SK-N-DZ (cell line): ENCODE results near the gene MAP7.

ENCODE experiments used
- DNase-seq: peaks from one replicate; pipeline ENCODE4 v3.0.0-alpha.2; 2015; ENCODE audit warnings: low spot score

Gene MAP7

DNA sequence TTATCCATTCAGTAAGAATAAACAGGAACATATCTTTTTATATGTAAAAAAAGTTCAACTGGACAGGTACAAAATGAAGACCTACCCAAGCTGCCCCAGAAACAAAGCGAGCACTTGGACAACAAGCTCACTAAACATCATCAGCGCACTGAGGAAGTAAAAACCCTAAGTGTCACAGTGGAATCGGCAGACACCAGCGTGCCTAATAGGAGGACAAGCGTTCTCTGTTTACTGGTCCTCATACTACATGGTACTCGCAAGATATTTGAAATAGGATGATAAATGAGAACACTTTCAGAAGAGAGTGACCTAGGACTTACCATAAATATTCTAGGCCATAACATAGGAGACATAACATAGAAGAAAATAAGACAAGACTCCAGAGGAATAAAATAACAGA, 18.2 kb downstream of the MAP7 start:
- no peak for DNase-seq

DNA sequence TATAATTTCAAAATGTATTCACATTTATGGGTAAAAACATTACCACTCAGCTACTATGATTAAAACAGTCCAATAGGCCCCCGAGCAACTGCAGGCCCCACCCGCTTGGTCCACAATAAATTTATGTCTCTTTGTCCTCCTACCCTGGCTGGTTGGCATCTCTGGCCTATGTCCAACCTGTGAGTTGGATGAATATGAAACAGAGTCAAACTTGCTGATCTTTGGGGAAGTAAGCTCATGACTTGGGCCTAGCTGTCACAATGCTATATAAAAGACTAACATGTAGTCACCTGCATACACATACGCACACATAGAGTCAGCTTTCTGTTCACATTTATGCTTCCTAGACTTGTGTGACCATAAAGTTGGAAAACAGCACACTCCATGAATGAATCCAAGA, 20.5 kb downstream of the MAP7 start:
- no peak for DNase-seq

DNA sequence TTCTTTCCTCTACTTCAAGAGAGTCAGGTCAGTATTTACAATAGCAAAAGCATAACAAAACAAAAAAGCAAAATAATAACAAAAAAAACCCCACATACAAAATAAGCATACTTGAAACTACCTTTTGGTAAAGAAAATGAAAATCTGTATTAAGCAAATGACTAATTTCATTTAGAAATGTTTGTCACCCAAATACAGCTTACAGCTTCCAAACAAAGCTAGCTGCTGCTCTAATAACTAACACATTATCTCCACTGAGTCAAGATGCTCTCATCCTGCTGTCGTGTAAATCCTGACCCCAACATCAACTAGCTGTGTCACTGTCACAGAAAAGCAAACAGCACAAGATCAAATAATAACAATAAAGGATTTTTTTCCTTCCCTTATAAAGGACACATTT, 21.7 kb downstream of the MAP7 start:
- DNase-seq = no peak

DNA sequence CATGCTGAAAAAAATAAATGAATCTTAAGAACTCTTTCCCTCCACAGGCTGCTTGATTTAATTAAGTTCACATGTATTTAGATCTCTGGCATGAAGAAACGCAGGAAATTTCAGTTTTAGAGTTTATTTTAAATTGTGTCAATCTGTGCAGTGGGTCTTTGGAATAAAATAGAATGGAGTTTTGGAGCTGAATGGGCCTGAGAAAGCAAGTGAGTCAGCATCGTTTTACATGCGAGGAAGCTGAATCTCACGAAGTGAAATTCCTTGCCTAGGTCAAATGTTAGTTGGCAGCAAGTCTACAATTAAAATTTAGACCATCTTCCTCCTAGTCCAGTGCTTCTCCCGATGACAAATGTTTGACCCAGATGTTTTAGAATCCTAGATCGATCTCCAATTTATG, 22.4 kb downstream of the MAP7 start:
- DNase-seq = no peak

DNA sequence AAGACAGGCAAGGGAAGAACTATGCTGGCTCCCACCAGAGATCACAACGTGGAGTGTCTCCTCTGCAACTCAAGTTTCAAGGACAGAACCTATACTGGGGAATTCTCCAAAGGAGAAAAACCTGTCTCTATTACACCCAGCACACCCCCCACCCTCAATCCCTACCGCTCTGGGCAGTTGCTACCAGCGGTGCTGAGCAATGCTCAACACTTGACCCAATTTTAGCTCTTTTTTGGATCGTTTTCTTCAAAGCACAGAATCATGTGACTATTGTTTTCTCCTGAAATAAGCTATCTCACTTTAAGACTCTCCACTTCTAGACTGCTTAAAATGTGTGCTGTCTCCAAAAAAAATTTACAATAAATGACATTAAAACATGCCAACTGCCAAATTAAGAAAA, 23.3 kb downstream of the MAP7 start:
- DNase-seq = no peak

DNA sequence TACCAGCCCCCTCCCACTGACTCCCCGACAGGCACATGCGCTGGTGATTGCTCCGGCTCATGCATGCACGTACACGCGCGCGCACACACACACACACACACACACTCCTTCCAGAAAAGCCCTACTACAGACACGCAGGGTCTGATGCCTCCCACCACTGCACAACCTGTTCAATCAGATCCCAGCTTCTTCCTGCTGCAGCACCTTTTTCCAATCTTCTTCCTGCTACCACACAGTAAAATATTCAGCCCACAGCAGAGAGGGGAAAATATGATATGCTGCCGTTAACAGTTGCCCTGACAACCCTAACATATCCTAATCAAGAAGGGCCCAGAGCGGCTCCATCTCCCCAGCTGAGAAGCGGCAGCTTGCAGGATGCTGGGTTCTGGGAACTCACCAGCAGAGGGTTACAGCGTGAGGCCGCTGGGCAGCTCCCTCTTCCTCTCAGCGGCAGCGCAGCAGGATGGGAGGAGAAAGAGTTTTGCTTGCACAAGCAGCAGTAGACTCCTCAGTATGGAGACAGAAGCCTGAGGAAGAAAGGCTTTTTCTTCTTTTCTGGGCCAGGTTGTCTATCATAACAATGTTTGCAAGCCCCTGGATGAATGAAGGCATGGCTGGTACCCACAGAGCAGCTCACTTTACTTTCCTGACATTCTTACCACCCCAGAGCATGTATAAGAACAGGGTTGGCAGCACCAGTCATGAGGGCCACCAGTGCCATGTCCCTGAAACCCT, 23.9 kb downstream of the MAP7 start:
- peak; percentile 81 for DNase-seq

DNA sequence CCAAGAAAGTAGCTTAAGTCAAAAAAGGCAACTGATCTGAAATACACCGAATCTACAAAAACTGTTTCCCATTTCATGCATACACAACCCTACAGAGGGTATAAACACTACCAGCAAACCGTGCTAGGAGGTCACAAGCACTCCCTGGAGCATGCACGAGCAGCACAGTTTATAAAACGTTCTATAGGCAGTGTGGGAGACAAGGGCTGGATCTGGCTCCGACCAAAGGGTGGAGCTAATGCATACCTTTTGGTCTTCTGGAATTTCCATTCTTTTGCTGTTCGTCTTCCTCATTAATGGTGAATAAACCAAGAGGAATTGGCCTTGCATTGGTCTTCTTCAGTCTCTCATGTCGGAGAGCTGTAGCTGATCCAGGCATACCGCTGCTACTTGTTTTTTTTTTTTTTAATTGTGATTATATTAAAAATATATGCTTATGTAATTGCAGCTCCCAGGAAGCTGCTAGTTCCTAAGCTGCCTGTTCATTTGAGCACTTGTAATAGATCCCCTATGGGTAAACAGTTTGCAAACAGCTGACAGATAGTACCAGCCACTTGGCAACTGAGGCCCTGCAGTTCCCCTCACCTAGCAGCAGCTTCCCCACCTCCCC, 24.5 kb downstream of the MAP7 start:
- DNase-seq = peak; percentile 49

DNA sequence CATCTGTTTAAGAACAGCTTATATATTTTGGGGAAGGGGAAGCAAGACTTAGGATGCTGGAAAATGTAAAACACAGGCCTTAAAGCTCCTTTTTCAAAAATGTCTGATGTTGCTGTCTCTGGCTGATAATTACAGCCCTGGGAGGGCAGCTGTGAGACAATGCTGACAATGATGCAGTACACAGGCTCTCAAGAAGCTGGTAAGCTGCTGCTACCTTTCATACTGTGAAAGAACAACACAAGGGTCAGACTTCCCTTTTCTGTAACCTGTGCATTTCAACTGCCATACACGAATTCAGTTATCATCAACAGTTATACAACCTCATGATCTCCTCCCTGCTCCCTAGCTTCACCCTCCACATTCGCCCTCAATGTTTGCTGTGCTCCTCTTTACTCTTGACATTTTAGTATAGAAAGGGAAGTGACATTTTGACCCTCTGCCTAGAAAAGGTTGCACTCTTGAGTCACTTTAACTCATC, 25.2 kb downstream of the MAP7 start:
- peak; percentile 41 for DNase-seq

DNA sequence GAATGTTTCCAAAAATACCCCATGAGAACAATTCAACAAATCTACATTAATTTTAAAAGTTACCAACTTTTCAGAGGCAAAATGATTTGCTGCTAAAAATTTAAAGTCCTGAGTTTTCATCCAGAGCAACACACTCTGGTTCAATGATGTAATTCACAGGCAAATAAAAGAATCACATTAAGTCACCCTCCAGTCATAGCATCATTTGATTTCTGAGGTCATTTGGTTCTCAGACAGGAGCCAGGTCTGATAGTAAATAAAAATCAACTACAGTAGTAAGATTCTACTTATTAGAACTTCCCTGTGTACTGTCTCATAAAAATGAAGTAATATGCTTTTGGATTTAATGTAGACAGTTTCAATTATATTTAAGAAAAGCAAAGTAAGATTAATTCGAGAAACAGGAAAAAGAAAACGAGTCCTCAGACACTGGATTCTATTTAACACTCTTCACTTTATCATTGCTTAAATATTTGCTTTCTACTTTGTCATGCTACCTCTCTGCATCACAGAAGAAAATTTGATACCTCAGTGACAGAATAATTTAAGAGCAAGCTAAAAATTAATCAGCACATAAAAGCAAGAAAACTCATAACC, 25.8 kb downstream of the MAP7 start:
- DNase-seq = no peak

DNA sequence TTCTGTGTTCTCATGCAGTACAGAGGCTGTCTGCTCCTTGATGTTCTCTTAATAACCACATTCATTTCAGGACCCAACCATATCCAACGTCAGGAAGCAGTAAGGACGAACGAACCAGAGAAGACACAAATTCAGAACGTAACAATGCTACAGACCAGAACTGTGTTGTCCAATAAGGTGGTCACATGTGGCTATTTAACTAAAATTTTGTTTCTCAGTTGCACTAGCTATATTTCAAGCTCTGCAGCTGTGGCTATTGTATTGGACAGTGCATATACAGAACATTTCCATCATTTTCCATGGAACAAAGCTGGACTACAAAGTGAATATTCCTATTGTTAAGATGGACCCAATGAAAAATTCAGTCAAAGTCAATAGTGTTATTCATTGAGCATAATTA, 27.0 kb downstream of the MAP7 start:
- no peak for DNase-seq

DNA sequence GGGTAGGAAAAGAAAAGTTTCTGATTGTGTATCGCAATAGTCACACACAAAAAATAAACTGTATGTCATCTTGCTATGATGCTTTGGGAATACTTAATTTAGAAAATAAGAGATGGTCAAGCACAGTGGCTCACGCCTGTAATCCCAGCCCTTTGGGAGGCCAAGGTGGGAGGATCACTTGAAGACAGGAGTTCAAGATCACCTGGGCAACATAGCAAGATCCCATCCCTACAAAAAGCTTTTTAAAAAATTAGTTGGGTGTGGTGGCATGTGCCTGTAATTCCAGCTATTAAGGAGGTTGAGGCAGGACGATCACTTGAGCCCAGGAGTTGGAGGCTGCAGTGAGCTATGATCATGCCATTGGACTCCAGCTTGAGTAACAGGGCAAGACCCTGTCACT, 27.6 kb downstream of the MAP7 start:
- no peak for DNase-seq

DNA sequence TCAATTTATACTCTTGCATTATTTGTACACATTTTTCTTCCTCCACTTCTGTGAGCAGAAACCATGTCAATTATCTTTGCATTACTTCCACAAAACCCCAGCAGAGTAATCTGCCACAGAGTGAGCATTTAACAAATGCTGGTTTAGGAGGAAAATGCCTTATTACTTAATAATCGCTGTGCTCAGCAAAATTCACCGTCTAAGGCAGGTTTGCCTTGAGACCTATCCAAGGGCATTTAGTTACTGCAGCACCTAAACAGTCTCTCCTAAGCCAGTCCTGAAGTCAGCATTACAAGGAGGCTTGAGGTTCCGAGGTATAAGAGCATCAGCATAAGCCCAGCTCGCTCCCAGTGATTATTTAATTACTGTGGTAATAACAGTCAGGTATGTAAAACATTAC, 28.3 kb downstream of the MAP7 start:
- DNase-seq = no peak

DNA sequence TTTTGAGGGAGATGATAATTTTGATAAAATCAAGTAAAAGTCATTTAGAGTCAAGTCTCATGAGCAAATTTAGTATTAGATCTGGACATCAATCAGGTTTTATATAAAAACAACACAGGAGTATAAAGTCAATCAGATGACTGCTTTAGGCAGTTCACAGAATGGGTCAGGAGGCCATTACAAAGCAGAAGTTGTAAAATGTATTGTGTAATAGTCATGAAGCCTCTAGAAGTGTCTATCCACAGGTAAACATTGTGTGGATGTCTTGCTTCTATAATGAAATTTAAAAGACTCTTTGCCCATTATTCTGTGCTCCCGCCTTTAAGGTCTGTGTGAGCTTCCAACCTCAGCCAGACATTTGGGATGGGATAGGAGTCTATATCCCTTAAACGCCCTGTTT, 28.8 kb downstream of the MAP7 start:
- DNase-seq = no peak

DNA sequence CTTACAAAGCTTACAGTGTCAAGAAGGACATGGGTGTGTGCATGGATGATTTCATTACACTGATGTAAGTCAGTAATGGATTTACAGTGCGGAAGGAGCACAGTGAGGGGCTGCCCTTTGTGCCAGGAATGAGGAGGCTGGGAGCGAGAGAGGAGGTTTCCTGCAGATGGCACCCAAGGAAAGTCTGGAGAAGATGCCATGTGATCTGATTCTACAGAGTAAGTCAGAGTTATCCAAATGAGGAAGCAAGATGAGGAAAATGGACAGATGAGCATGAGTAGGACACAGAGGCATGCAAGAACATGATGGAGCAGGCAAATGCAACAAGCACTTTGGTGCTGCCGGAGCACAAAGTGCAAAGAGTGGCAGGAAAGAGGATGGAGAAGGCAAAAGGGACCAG, 29.7 kb downstream of the MAP7 start:
- peak; percentile 13 for DNase-seq

DNA sequence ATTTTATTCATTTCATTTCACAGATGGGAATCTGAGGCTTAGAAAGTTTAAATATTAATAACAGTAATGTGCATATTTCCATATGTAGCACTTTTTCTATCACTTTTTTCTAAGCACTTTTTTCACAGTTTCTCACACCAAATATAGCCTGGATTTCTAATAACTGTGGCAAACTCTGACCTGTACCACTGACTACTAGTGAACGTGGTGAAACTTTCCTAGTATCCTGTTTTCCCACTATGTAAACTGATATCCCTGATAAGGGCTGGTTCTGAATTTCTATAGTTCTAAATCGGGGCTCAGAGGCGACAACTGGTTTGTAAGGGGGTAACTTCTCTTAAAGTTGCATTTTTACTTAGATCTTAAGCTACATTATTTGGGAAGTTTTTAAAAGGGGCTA, 32.6 kb downstream of the MAP7 start:
- no peak for DNase-seq

DNA sequence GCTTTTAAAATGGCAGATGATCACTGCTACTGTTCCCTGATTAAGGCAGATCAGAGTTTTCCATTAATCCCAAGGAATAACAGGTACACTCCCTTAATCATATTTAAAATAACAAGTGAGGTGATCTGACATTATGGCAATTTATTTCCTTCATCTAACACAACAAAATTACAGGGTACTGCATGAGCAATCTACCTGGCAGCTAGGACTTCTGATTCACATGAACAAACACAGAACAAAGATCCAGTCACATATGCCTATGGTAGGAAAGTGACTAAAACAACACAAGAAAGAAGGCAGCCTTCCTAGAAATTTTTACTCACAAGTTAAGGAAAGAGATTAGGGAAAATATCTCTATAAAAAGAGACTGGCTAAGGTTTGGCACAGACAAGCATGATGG, 33.2 kb downstream of the MAP7 start:
- no peak for DNase-seq

DNA sequence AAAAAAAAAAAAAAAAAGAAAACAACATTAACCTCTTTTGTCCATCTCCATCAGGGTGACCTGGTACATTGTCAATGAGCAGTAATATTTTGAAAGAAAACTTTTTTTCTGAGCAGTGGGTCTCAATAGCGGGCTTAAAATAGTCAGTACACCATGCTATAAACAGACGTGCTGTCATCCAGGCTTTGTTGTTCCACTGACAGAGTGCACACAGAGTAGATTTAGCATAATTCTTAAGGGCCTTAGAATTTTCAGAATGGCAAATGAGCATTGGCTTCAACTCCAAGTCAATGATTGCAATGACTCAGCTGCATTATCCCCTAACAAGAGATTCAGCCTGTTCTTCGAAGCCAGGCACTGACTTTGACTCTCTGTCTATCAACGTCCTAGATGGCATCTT, 35.6 kb downstream of the MAP7 start:
- DNase-seq = no peak

DNA sequence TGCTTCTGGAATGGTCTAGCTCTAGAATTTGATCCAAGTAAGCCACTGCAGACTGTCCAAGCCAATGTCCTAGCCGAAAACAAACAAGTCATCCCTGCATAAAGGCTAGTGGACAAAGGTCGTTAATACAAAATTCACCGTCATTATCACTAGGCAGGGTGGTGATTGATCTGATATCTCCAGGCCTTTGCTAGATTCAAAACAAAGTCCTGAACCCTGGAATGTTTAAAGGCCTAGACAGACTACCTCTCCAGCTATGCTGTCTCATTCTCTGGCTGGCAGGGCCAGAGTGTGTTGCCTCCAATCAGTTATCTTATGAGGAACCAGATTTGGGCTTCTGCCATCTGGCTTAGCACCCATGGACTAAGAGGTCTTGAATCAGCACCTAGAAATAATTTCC, 38.3 kb downstream of the MAP7 start:
- DNase-seq = no peak

DNA sequence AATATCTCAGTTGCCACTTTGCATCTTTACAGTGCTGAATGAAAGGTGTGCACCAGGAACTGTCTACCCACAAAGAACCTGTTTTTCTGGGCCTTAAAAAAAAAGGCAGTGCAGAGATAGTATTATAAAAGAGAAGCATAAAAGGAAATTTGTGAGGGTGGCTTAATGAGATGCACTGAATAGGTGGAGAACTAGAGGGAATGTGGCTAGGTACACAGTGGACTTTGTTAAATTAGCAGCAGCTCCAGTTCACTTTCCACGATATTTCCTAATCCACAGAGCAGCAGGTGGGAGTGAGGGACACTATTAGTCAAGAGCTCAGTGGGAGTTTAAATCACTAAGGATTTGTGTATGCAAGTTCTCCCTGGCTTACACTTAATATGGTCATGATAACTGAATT, 38.8 kb downstream of the MAP7 start:
- no peak for DNase-seq

DNA sequence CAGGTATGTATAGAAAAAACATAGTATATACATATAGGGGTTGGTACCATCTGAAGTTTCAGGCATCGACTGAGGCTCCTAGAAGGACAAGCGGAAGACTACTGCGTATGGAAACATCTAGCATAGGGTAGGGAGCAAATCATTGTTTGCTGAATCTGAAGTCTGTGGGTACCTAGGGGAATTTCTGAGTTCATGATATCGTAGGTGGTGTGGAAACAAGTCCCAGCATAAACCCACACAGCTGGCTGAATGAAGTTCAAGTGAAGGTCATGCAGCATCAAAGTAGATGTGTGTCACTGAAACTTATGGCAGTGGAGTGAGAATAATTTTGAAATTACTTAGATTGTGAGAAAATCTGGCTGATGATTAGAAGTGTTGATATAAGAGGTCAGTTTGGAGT, 39.4 kb downstream of the MAP7 start:
- no peak for DNase-seq

DNA sequence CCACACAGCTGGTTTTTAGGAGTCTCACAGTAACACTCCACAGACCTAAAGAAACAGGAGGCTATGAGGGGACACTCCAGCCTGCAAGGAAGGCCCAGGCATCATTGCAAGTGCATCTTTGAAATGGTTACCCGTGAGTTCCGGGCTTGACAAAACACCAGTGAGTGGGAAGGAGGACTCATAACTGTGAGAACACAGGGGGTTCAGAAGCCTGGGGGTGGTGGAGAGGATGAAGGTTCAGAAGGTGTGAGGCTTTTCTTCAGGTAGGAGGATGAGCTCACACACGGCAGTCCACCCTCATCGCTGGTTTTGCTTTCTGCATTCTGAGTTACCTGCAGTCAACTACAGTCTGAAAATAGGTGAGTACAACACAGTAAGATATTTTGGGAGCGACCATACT, 39.9 kb downstream of the MAP7 start:
- no peak for DNase-seq

DNA sequence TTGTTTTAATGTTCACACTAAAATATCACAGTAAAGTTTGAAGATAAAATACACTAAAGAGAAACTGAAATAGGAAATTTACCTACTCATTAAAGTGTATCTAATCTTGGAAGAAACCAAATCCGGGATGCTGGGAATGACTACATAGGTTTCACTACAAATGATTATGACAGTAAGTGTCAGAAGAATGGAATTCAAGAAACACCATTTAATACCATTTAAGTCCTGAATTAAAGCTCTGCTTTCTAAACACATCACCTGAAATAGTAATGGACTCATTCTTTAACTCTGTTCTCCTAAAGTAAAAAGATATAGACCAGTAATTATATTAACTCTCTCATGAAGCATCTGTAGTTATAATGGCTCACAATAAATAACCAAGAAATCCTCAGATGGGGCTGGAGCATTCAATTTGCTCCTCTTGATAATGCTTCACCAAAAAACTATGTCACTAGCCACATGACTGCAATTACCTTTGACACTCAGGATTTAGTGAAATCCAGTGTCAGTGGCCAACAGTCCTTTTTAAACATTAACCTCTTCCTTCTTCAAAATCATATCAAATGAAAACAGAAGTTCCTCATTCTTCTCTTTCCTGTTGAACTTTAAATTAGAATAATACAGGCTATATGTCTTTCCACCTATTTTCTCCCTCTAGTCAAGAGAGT, 41.4 kb downstream of the MAP7 start:
- no peak for DNase-seq
